H9 (cell line): ENCODE results near the gene BRMS1. TPM values are rescaled to one million over a fixed set of nuclear protein-coding genes. Genes with fewer than 3 reads are reported as not detected.

Experiments
- DNase-seq: peaks from one replicate; pipeline ENCODE4 v3.0.0-alpha.2; 2017
- H2AFZ ChIP-seq: one replicate; pipeline ENCODE4 v1.6.1; 2013; ENCODE audit warnings: mild to moderate bottlenecking, low read length, control low read depth, moderate library complexity
- H2AK5ac ChIP-seq: 2 replicates; pipeline ENCODE4 v1.6.1; 2013; ENCODE audit warnings: low read length, control low read depth, mixed read lengths; ENCODE audit not compliant: insufficient read length
- H2BK120ac ChIP-seq: one replicate; pipeline ENCODE4 v1.6.1; 2013; ENCODE audit warnings: low read depth, mild to moderate bottlenecking, low read length, control low read depth, inconsistent platforms; ENCODE audit not compliant: poor library complexity, severe bottlenecking
- H2BK12ac ChIP-seq: 2 replicates; pipeline ENCODE4 v1.6.1; 2013; ENCODE audit warnings: low read length, control low read depth, mixed read lengths, low read depth; ENCODE audit not compliant: insufficient read length
- H2BK15ac ChIP-seq: 2 replicates; pipeline ENCODE4 v1.6.1; 2013; ENCODE audit warnings: low read depth, low read length, control low read depth
- H2BK20ac ChIP-seq: one replicate; pipeline ENCODE4 v1.6.1; 2013; ENCODE audit warnings: low read depth, mild to moderate bottlenecking, low read length, control low read depth, inconsistent platforms; ENCODE audit not compliant: poor library complexity, severe bottlenecking
- H2BK5ac ChIP-seq: 2 replicates; pipeline ENCODE4 v1.6.1; 2013; ENCODE audit warnings: low read length, control low read depth, mixed read lengths; ENCODE audit not compliant: insufficient read length
- H3K14ac ChIP-seq: 2 replicates; pipeline ENCODE4 v1.6.1; 2013; ENCODE audit warnings: low read length, control low read depth; ENCODE audit not compliant: insufficient read depth
- H3K18ac ChIP-seq: 2 replicates; pipeline ENCODE4 v1.6.1; 2013; ENCODE audit warnings: low read depth, mild to moderate bottlenecking, mixed read lengths, low read length, control low read depth; ENCODE audit not compliant: insufficient read length
- H3K23ac ChIP-seq: 2 replicates; pipeline ENCODE4 v1.6.1; 2013; ENCODE audit warnings: low read length, control low read depth, mixed read lengths, low read depth; ENCODE audit not compliant: insufficient read length
- H3K23me2 ChIP-seq: 2 replicates; pipeline ENCODE4 v1.6.1; 2013; ENCODE audit warnings: low read depth, mild to moderate bottlenecking, mixed read lengths, low read length, control low read depth; ENCODE audit not compliant: insufficient read length, poor library complexity, severe bottlenecking
- H3K27ac ChIP-seq: 2 replicates; pipeline ENCODE4 v1.5.1; 2013; ENCODE audit warnings: low read length, control low read depth, mixed read lengths, low read depth; ENCODE audit not compliant: insufficient read length
- H3K27me3 ChIP-seq: 2 replicates; pipeline ENCODE4 v1.6.1; 2013; ENCODE audit warnings: low read length, control low read depth, inconsistent platforms; ENCODE audit not compliant: insufficient read depth
- H3K4ac ChIP-seq: 2 replicates; pipeline ENCODE4 v1.6.1; 2013; ENCODE audit warnings: low read depth, mild to moderate bottlenecking, control low read depth, inconsistent platforms, low read length, moderate library complexity
- H3K4me1 ChIP-seq: 2 replicates; pipeline ENCODE4 v1.6.1; 2013; ENCODE audit warnings: low read length, control low read depth, inconsistent platforms; ENCODE audit not compliant: insufficient read depth
- H3K4me2 ChIP-seq: 2 replicates; pipeline ENCODE4 v1.6.1; 2013; ENCODE audit warnings: low read length, control low read depth, mixed read lengths; ENCODE audit not compliant: insufficient read length, insufficient read depth
- H3K56ac ChIP-seq: 2 replicates; pipeline ENCODE4 v1.6.1; 2013; ENCODE audit warnings: low read depth, mild to moderate bottlenecking, mixed read lengths, low read length, control low read depth; ENCODE audit not compliant: insufficient read length
- H3K79me1 ChIP-seq: 2 replicates; pipeline ENCODE4 v1.6.1; 2013; ENCODE audit warnings: low read depth, mild to moderate bottlenecking, moderate library complexity, low read length, control low read depth, inconsistent platforms; ENCODE audit not compliant: insufficient read depth, poor library complexity, severe bottlenecking
- H3K79me2 ChIP-seq: 2 replicates; pipeline ENCODE4 v1.6.1; 2013; ENCODE audit warnings: low read length, control low read depth, inconsistent platforms; ENCODE audit not compliant: insufficient read depth
- H3K9ac ChIP-seq: 2 replicates; pipeline ENCODE4 v1.6.1; 2013; ENCODE audit warnings: low read length, control low read depth, mixed read lengths; ENCODE audit not compliant: insufficient read length; ENCODE audit errors: extremely low read depth
- H3K9me3 ChIP-seq: one replicate; pipeline ENCODE4 v1.6.1; 2013; ENCODE audit warnings: low read depth, low read length, inconsistent platforms; ENCODE audit not compliant: control insufficient read depth
- H3T11ph ChIP-seq: one replicate; pipeline ENCODE4 v1.6.1; 2013; ENCODE audit warnings: mild to moderate bottlenecking, low read length, control low read depth, inconsistent platforms
- H4K20me1 ChIP-seq: one replicate; pipeline ENCODE4 v1.6.1; 2013; ENCODE audit not compliant: control insufficient read depth, insufficient read length, insufficient read depth
- H4K5ac ChIP-seq: 2 replicates; pipeline ENCODE4 v1.6.1; 2013; ENCODE audit warnings: low read depth, mild to moderate bottlenecking, mixed read lengths, low read length, control low read depth; ENCODE audit not compliant: insufficient read length
- H4K8ac ChIP-seq: replicated peaks from 2 replicates; pipeline ENCODE4 v1.6.1; 2013; ENCODE audit warnings: low read length, control low read depth, mixed read lengths, low read depth; ENCODE audit not compliant: insufficient read length
- H4K91ac ChIP-seq: 2 replicates; pipeline ENCODE4 v1.6.1; 2013; ENCODE audit warnings: low read depth, mild to moderate bottlenecking, moderate library complexity, mixed read lengths, low read length, control low read depth; ENCODE audit not compliant: insufficient read length
- H3K27ac Mint-ChIP-seq, 3 experiments: 2 replicates in 2 of 3; 3 replicates in 1 of 3; pipeline ENCODE4 v1.8.0; 2020 to 2021; ENCODE audit warnings: mixed read lengths in 3 of 3, mild to moderate bottlenecking in 1 of 3, moderate library complexity in 1 of 3
- H3K27me3 Mint-ChIP-seq: 2 replicates; pipeline ENCODE4 v1.8.0; 2021; ENCODE audit warnings: low read depth, mild to moderate bottlenecking, moderate library complexity, mixed read lengths
- H3K36me3 Mint-ChIP-seq, 3 experiments: 2 replicates in 2 of 3; 3 replicates in 1 of 3; pipeline ENCODE4 v1.8.0; 2020 to 2021; ENCODE audit warnings: low read depth in 3 of 3, mixed read lengths in 3 of 3; ENCODE audit not compliant: insufficient read depth in 1 of 3
- H3K4me1 Mint-ChIP-seq, 2 experiments: 2 replicates each; pipeline ENCODE4 v1.8.0; 2020; ENCODE audit warnings: mixed read lengths in 2 of 2
- H3K4me3 Mint-ChIP-seq, 2 experiments: 2 replicates in 1 of 2; 3 replicates in 1 of 2; pipeline ENCODE4 v1.8.0; 2020 to 2021; ENCODE audit warnings: mild to moderate bottlenecking in 2 of 2, mixed read lengths in 2 of 2, moderate library complexity in 1 of 2
- H3K9me3 Mint-ChIP-seq, 2 experiments: 2 replicates in 1 of 2; 3 replicates in 1 of 2; pipeline ENCODE4 v1.8.0; 2020; ENCODE audit warnings: mild to moderate bottlenecking in 2 of 2, mixed read lengths in 2 of 2, moderate library complexity in 1 of 2
- CTCF ChIP-seq: fragments of 200-600 bp; sonication (generic); conservative IDR thresholded peaks from 3 replicates; pipeline ENCODE4 v1.8.0; 2021; ENCODE audit warnings: antibody characterized with exemption, mild to moderate bottlenecking
- WGBS: extraction: QIAGEN DNeasy Blood & Tissue Kit; methylation state at CpG from one replicate; pipeline ENCODE4 v1.1.7; 2013; ENCODE audit warnings: missing lambda C conversion rate, low lambda C conversion rate, mixed read lengths; ENCODE audit not compliant: insufficient read length; ENCODE audit errors: extremely low coverage; 5-methylcytosine and 5-hydroxymethylcytosine counted together
- total RNA-seq: library from RNA; stranded (reverse); gene quantifications from 2 replicates; pipeline ENCODE4 v1.2.1, GENCODE V29; 2021

BRMS1 gene
- total RNA-seq, 1 experiment from 2014 or later, result 50.1 TPM

GRCh38 chr11:66293352-66293751 is 51.6 kb downstream of the BRMS1 start:
- no peak overlapping the region for H2BK120ac ChIP-seq
- H3K79me2 ChIP-seq, result peaks cover 1% of the 10 kb centered on the region; the same call in 1 of the 2 replicates
- no peak overlapping the region for H3K9ac ChIP-seq
- H2BK15ac ChIP-seq, result no peak overlapping the region
- H3K56ac ChIP-seq, result no peak overlapping the region
- no peak overlapping the region for H3K4ac ChIP-seq
- no peak overlapping the region for H2BK12ac ChIP-seq
- peaks cover 11% of the 10 kb centered on the region for H3K23me2 ChIP-seq
- no peak overlapping the region for H2AK5ac ChIP-seq
- no peak overlapping the region for H3T11ph ChIP-seq
- no peak for TF ChIP-seq CTCF
- no peaks in the 10 kb centered on the region for H4K20me1 ChIP-seq
- H3K14ac ChIP-seq, result no peak overlapping the region
- H2AFZ ChIP-seq, result no peak overlapping the region
- Mint-ChIP-seq H3K4me1 (peaks cover 24 to 32% of the 10 kb centered on the region in 2 experiments), H3K4me3 (no peak overlapping the region; a peak in 1 of 5 replicates), H3K9me3 (no peaks in the 10 kb centered on the region), H3K27me3 (peaks cover 42% of the 10 kb centered on the region), H3K27ac (no peak overlapping the region), H3K36me3 (peaks cover 0 to 2% (median 0%) of the 10 kb centered on the region in 3 experiments; a peak in 2 of 7 replicates)
- H3K27ac ChIP-seq, result no peak overlapping the region
- peaks cover 4% of the 10 kb centered on the region for H3K4me1 ChIP-seq
- no peaks in the 10 kb centered on the region for H3K79me1 ChIP-seq
- peaks cover 8% of the 10 kb centered on the region; the same call in 1 of the 2 replicates for H3K27me3 ChIP-seq
- WGBS, result no CpG with 5 or more reads among the region's 4 CpGs
- H3K4me2 ChIP-seq, result no peak overlapping the region
- no peak overlapping the region for H3K23ac ChIP-seq
- no peak overlapping the region for H4K5ac ChIP-seq
- no peak overlapping the region for H2BK20ac ChIP-seq
- no peak for DNase-seq
- H3K9me3 ChIP-seq, result no peaks in the 10 kb centered on the region
- H3K18ac ChIP-seq, result no peak overlapping the region
- H4K8ac ChIP-seq, result no peak overlapping the region
- H4K91ac ChIP-seq, result no peak overlapping the region
- no peak overlapping the region for H2BK5ac ChIP-seq
